MM.1S (cell line): ENCODE data around the gene CXCR4.

Experiments
- CTCF ChIP-seq: fragments of 300-600 bp; sonication (generic); IDR thresholded peaks from 2 replicates; pipeline ENCODE4 v1.5.1; 2016; ENCODE audit warnings: antibody characterized with exemption, low read length, mixed read lengths
- EZH2 ChIP-seq: fragments of 300-600 bp; sonication (generic); optimal IDR thresholded peaks from 2 replicates; pipeline ENCODE3; 2017; ENCODE audit warnings: low read depth, mild to moderate bottlenecking, antibody characterized with exemption, low read length, mixed read lengths

- TF ChIP-seq CTCF, result no peak
- no peak for TF ChIP-seq EZH2
Observed at GRCh38 chr2:136164280-136164776, 46.4 kb upstream of the CXCR4 start.
